K562 (cell line): ENCODE results near the gene AKAP13.

ENCODE experiments used
- GABPA ChIP-seq: fragments of 200-800 bp; sonication (Bioruptor generic); conservative IDR thresholded peaks from 2 replicates; pipeline ENCODE4 v1.6.1; 2016; ENCODE audit warnings: low read depth, missing genetic modification characterization, missing compliant biosample characterization
- NONO ChIP-seq, 2 experiments: fragments of 200-400 bp in 1 of 2; fragments of 450-650 bp in 1 of 2; formaldehyde crosslinking in 1 of 2; IDR thresholded peaks; 2 replicates each; pipeline ENCODE4 v1.6.1; 2017; ENCODE audit warnings: low read depth in 2 of 2, mild to moderate bottlenecking in 2 of 2, moderate library complexity in 2 of 2, low read length in 1 of 2
- TF ChIP-seq, protein P1 (sequence below): sonication (generic); formaldehyde crosslinking; IDR thresholded peaks from 2 replicates; pipeline ENCODE4 v1.8.1; 2023; ENCODE audit warnings: mild to moderate bottlenecking, missing genetic modification reagents, moderate library complexity
- TF ChIP-seq, protein P2 (sequence below): fragments of 450-650 bp; IDR thresholded peaks from 2 replicates; pipeline ENCODE4 v1.6.1; 2016; ENCODE audit warnings: low read depth, mild to moderate bottlenecking, moderate library complexity
- TF ChIP-seq, protein P3 (sequence below): sonication (generic); formaldehyde crosslinking; IDR thresholded peaks from 2 replicates; pipeline ENCODE4 v1.9.0; 2022; ENCODE audit warnings: mild to moderate bottlenecking, missing genetic modification reagents
- TF ChIP-seq, protein P4 (sequence below), 3 experiments: IDR thresholded peaks in 2 of 3; conservative IDR thresholded peaks in 1 of 3; 2 replicates each; pipeline ENCODE4 v1.5.1; 2011 to 2012; ENCODE audit warnings: low read length in 3 of 3, mild to moderate bottlenecking in 3 of 3, control low read depth in 2 of 3, improper control_type of control experiment in 1 of 3, inconsistent platforms in 1 of 3, low read depth in 1 of 3, mixed read lengths in 1 of 3, moderate library complexity in 1 of 3; ENCODE audit not compliant: insufficient read depth in 2 of 3

DNA sequence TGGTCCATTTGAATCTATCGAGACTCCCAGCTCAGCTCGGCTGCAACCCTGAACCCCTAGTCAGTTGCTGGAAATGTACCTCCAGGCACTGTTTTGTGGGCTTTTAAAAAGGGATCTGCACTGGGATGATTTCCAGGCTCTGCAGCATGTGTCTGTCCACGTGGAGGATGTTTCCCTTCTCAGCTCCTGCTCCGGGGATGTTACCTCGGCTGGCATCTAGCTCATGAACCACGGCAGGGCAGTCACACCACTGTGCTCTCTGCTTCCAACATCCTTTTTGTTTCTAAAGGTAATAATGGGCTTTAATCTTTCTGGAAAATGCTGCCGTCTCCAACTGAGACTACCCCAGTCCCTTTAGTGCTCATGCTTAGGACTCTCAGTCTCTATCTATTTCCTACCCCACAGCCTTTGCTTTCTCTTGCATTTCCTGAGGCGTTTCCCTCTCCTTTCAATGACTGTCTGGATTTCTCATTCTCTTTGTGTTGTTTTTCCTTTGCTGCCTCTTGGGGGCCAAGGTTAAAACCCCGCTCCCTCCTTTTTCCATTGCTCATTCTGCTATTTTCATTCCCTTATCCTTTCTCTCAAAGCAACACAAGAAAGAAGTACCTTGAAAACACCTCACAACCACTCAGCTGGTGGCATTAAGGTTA, 42.9 kb upstream of the AKAP13 start:
- TF ChIP-seq GABPA (tag): no peak
- TF ChIP-seq, protein P1, sequence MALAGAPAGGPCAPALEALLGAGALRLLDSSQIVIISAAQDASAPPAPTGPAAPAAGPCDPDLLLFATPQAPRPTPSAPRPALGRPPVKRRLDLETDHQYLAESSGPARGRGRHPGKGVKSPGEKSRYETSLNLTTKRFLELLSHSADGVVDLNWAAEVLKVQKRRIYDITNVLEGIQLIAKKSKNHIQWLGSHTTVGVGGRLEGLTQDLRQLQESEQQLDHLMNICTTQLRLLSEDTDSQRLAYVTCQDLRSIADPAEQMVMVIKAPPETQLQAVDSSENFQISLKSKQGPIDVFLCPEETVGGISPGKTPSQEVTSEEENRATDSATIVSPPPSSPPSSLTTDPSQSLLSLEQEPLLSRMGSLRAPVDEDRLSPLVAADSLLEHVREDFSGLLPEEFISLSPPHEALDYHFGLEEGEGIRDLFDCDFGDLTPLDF (CRISPR knock-in tag): no peak
- TF ChIP-seq, protein P2, sequence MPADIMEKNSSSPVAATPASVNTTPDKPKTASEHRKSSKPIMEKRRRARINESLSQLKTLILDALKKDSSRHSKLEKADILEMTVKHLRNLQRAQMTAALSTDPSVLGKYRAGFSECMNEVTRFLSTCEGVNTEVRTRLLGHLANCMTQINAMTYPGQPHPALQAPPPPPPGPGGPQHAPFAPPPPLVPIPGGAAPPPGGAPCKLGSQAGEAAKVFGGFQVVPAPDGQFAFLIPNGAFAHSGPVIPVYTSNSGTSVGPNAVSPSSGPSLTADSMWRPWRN: no peak
- TF ChIP-seq, protein P3, sequence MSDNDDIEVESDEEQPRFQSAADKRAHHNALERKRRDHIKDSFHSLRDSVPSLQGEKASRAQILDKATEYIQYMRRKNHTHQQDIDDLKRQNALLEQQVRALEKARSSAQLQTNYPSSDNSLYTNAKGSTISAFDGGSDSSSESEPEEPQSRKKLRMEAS: no peak
- TF ChIP-seq NONO (IDR thresholded peaks at IDR 0.05; ENCODE audit: low read depth in 2 of 2, low read length in 1 of 2): no peak
- TF ChIP-seq, protein P4, sequence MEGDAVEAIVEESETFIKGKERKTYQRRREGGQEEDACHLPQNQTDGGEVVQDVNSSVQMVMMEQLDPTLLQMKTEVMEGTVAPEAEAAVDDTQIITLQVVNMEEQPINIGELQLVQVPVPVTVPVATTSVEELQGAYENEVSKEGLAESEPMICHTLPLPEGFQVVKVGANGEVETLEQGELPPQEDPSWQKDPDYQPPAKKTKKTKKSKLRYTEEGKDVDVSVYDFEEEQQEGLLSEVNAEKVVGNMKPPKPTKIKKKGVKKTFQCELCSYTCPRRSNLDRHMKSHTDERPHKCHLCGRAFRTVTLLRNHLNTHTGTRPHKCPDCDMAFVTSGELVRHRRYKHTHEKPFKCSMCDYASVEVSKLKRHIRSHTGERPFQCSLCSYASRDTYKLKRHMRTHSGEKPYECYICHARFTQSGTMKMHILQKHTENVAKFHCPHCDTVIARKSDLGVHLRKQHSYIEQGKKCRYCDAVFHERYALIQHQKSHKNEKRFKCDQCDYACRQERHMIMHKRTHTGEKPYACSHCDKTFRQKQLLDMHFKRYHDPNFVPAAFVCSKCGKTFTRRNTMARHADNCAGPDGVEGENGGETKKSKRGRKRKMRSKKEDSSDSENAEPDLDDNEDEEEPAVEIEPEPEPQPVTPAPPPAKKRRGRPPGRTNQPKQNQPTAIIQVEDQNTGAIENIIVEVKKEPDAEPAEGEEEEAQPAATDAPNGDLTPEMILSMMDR (IDR thresholded peaks at IDR 0.05 in 2 of 3, conservative IDR thresholded peaks at IDR 0.05 in 1 of 3; ENCODE audit: insufficient read depth in 2 of 3, low read depth in 1 of 3, low read length in 3 of 3): no peak
